Prostate gland (tissue), 2 donors: ENCODE measurements around the gene SNX9.

ENCODE experiments used
- POLR2AphosphoS5 ChIP-seq: sonication (generic); formaldehyde crosslinking; IDR thresholded peaks from one replicate; pipeline ENCODE4 v1.6.1; 2017; ENCODE audit warnings: antibody characterized with exemption
- TF ChIP-seq, protein P1 (sequence below), 4 experiments: fragments of 200-600 bp in 2 of 4; fragments of 450-650 bp in 2 of 4; sonication (generic) in 2 of 4; IDR thresholded peaks; 1 replicate in 3 of 4; 2 replicates in 1 of 4; pipeline ENCODE4 v1.5.1; 2016 to 2019; ENCODE audit warnings: antibody characterized with exemption in 4 of 4, mild to moderate bottlenecking in 2 of 4, moderate library complexity in 2 of 4

DNA sequence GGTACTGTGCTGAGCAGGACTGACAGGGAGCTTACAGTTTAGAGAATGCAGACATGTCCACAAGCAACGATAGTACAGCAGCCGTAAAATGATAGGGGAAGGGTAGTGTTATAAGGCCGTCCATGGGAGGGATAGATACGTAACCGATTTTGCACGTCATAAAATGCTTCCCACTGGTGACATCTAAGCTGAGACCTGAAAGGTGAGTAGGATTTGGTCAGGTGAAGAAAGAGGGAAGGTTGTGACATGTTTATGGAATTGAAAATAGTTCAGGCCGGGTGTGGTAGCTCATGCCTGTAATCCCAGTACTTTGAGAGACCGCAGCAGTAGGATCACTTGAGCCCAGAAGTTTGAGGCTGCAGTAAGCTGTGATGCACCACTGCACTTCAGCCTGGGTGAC lies 25.6 kb downstream of the SNX9 start:
- TF ChIP-seq, protein P1, sequence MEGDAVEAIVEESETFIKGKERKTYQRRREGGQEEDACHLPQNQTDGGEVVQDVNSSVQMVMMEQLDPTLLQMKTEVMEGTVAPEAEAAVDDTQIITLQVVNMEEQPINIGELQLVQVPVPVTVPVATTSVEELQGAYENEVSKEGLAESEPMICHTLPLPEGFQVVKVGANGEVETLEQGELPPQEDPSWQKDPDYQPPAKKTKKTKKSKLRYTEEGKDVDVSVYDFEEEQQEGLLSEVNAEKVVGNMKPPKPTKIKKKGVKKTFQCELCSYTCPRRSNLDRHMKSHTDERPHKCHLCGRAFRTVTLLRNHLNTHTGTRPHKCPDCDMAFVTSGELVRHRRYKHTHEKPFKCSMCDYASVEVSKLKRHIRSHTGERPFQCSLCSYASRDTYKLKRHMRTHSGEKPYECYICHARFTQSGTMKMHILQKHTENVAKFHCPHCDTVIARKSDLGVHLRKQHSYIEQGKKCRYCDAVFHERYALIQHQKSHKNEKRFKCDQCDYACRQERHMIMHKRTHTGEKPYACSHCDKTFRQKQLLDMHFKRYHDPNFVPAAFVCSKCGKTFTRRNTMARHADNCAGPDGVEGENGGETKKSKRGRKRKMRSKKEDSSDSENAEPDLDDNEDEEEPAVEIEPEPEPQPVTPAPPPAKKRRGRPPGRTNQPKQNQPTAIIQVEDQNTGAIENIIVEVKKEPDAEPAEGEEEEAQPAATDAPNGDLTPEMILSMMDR (IDR thresholded peaks at IDR 0.05) = no peak
- no peak for TF ChIP-seq POLR2AphosphoS5
